ENCODE results near the gene FAM118B.

FAM118B gene

DNA sequence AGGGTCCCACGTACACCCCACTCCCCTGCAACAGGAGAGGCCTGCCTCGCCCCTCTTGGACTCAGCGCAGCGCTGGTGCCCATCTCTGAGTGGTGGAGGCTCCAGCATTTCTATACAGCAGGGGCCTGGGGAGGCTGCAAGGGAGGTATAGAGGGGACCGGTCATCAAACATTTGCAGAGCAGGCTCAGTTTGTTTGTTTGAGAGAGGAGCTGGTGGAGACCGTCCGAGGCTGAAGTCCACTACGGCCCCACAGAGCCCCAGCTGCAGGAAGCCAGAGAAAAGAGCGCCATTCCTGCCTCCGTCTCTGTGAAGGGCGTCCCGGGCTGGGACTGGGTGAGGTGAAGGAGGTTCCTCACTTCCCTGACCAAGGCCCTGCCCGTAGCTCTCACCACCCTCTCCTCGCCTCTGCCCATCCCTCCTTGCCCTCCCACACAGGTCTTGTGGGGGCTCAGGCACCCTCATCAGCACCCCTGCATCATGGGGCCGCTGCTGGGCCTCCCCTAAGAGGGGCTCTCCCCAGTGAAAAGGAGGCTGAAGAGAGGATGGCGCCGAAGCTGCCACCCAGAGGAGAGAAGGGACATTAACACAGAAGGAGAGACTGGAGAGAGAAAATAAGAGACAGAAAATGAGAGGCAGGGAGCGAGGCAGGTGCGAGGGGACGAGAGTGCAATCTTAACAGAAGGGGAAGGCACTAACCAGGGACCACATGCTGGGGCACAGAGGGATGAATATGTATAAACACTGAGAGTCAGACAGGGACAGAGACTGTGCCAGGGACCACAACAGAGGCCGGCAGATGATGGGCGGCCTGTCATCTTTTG, 24.7 kb upstream of the FAM118B start:
- DNase-seq (ENCODE audit: low read depth in 2 of 2) = no peak

- no peak for DNase-seq (ENCODE audit: low read depth in 2 of 2)
Measured at GRCh38 chr11:126188332-126189108, 23.1 kb upstream of the FAM118B start.

GRCh38 chr11:126189109-126189929, 22.3 kb upstream of the FAM118B start:
- DNase-seq (ENCODE audit: low read depth in 2 of 2) = no peak

- DNase-seq (ENCODE audit: low read depth in 2 of 2) = no peak
Measured at GRCh38 chr11:126190792-126191191, 20.8 kb upstream of the FAM118B start.

GRCh38 chr11:126191379-126192073, 20.1 kb upstream of the FAM118B start:
- DNase-seq (ENCODE audit: low read depth in 2 of 2) = no peak

GRCh38 chr11:126192361-126192760, 19.2 kb upstream of the FAM118B start:
- no peak for DNase-seq (ENCODE audit: low read depth in 2 of 2)

GRCh38 chr11:126193038-126193478, 18.5 kb upstream of the FAM118B start:
- DNase-seq (ENCODE audit: low read depth in 2 of 2) = no peak

DNA sequence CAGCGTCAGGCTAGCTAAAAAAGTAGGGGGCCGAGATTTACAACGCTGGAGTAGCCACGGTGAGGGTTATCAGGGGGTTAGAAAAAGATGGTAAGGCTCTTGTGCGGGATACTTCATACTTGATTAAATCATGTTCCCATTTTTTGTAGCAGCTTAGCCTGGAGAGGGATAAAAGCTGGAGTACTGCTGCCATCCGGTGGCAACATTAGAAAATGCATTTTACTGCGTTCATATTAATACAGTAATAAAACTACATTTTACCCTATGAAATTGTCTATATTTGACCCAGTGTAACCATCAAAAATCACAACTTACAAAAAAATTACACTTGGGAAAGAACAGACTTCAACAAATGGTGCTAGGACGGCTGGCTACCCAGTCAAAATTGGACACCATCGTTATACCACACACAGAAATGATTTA, 17.4 kb upstream of the FAM118B start:
- peak in 1 of 2 experiments; percentile 17 for DNase-seq (ENCODE audit: low read depth in 2 of 2)

DNA sequence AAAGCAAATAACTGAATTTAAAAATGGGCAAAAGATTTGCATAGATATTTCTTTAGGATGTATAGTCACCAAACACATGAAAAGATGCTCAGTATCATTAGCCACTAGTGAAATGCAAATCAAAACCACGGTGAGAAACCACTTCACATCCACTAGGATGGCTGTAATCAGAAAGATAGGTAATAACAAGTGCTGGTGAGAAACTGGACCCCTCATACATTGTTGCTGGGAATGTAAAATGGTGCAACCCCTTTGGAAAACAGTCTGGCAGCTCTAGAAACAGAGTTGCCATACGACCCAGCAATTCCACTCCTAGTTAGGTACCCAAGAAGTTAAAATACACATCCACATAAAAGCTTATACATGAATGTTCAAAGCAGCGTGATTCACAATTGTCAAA, 16.5 kb upstream of the FAM118B start:
- DNase-seq (ENCODE audit: low read depth in 2 of 2) = no peak

GRCh38 chr11:126197277-126197939, 14.2 kb upstream of the FAM118B start:
- DNase-seq (ENCODE audit: low read depth in 2 of 2) = no peak

DNA sequence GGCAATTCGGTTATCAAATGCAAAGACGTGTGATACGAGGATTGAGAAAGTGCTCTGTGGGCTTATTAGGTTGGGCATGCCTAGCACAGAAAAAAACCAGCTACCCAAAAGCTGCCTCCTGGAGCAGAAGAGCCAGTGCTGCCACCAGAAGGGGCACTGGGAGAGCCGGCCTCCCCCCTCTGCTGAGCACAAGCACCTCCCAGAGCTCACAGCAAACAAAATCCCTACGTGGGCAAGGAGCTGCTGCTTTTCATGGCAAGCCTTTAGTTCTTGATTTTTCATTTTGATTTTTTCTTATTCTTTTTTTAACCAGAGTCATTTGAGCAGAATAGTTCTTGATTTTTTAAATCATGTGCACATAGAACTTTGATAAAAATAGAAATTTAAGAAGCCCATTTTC, 12.9 kb upstream of the FAM118B start:
- DNase-seq (ENCODE audit: low read depth in 2 of 2) = no peak

DNA sequence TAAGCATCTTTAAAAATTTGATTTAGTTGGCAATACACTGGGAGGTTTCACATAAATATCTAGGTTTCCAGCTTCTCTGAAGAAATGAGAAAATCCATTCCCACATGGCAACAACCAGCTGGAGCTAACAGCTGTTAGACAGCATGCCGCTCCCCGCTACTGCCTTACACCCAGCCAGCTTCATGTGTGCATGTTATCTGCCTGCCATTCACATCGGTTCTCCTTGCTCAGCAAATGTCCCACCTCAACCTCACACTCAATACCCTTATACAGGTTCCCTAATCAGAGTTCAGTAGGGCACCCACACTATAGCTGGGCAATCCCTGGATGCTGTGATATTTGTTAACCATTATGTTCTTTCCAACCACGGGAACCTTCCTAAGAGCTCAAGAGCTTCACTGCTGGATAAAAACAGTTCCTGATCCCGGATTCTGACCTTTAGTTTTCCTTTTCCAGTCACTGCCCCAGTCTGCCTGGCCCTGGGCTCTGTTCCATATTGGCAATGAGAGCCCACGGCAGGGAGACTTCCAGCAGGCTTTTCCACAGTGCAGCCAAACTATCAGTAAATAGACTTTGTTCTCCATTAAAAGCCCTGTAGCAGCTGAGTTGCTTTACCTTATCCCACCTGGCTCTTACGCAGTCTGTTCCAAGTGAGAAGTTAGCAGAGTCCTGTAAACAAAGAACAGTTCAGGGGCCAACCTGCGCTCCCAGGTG, 8.8 kb upstream of the FAM118B start:
- no peak for DNase-seq (ENCODE audit: low read depth in 2 of 2)

- no peak for DNase-seq (ENCODE audit: low read depth in 2 of 2)
Measured at GRCh38 chr11:126205359-126205758, 6.2 kb upstream of the FAM118B start.

GRCh38 chr11:126207896-126208295, 3.7 kb upstream of the FAM118B start:
- no peak for DNase-seq (ENCODE audit: low read depth in 2 of 2)

DNA sequence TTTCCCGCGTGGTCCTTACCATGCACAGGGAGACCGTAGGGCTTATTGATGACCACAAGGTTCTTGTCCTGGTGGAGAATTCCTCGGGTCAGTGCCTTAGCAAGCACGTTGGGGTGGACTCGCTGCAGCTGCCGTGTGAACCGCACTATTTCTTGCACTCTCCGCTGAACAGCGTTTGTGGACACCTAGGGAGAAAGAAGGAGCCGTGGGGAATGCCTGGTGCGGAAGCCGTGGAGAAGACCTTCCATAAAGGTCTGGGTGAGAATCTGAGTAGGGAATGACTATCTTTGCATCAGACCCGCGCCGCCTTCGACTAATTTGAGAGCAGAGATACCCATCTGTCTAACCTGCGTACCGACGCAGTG, 729 bp upstream of the FAM118B start:
- no peak for DNase-seq (ENCODE audit: low read depth in 2 of 2)

DNA sequence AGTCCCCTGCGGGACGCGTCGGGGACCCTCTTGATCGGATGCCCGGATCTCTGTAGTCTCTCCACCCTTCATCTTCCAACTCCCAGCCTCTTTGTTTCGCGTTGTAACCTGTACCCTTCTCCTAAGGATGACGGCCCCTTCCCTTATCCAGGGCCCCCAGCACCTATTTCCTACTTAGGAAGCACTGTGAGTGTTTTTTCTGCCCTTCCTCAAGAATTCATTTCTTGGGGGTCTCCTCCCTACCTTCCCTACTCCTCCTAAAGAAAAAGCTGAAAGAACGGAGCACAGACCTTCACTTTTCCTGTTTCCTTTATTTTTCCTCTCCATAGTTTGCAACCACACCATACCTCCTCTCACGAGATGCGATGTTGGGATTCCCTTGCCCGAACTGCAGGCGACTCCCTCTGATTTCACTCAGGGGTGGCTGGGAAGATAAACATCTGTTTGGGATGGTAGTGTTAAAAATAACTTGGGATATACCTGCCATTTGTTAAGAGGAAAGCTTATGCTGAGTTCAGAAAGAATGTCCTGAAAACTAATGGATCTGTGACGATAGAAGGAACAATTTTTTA, 593 bp downstream of the FAM118B start:
- DNase-seq (ENCODE audit: low read depth in 2 of 2) = no peak

DNA sequence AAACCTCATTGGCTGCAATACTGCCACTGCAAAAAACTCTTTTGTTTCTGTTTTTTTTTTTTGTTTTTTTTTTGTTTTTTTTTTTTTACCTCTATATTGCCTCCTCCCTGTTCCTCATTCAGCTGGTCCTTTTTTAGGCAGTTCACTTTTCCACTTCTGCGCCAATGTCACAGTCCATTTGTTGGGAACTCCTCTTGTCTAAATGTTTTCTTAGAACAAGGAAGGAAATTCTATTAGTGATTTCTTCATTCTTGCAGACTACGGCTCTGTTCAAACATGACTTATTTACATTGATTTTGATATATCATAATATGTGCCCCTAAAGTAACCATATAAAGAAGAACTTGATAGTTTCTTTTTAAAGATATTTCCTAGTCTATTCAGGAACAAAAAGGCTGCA, 2.9 kb downstream of the FAM118B start:
- no peak for DNase-seq (ENCODE audit: low read depth in 2 of 2)

- no peak for DNase-seq (ENCODE audit: low read depth in 2 of 2)
Measured at GRCh38 chr11:126214841-126215240, 3.3 kb downstream of the FAM118B start.

DNA sequence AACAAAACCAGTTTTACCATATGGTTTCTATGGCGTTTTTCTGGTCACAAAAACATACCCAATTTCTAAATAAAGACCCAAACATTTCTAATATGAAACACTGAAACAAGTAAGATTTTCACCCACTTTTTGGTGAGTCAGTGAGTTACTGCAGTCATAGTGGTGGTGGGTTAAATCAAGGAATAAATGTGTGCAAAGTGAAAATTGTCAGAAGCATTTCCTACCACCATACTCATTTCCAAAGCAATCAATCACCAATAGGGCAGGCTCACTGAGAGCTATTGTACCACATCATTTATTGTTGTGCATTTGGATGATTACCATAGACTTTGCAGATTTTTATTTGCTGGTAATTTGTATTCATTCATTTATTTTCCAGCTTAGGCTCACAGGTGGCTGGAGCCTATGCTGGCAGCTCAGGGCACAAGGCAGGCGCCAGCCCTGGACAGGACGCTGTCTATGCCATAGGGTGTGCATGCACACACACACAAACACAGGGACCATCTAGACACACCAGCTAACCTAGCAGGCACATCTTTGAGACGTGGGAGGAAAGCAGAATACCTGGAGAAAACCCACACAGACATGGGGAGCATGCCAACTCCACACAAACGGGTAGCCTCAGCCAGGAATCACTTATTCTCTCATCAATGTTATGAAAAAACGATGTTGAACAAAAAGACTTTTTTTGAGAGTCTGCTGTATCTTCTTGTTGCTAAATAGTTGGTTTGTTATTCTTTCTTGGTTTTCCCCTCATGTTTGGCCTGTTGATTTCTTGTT, 5.1 kb downstream of the FAM118B start:
- DNase-seq (ENCODE audit: low read depth in 2 of 2) = no peak

Data from fibroblast of skin of left quadriceps (primary cell).